ENCODE data around the gene IL12RB1. TPM values are rescaled to one million over a fixed set of nuclear protein-coding genes. Genes with fewer than 3 reads are reported as not detected.

IL12RB1 gene
- total and polyA plus RNA-seq, 2 donors from 2014 or later, result 0.45 to 3.2 TPM

DNA sequence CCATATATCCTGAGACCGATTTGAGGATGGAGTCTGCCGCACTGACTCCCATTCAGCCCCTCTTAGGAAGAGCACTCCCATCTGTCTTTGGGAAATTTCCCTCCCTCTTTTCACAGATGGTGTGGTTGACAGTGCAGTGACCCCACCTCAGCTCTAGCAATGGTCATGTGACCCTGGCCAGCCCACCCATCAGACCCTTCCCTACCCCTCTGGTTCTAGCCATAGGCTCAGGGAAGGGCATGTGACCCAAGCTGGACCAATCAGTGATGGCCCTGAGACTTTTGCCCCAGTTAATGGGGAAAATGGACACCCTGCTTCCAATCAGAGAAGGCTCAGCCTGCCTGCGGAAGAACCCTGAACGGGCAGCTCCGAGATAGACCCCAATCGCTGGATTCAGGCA, 26.3 kb downstream of the IL12RB1 start:
- H3K4me1 ChIP-seq (ENCODE audit: control insufficient read depth in 2 of 3, insufficient read depth in 2 of 3, low read depth in 1 of 3, low read length in 3 of 3), result peaks cover 0 to 4% (median 2%) of the 10 kb centered on the region in 3 donors
- TF ChIP-seq, protein P1, sequence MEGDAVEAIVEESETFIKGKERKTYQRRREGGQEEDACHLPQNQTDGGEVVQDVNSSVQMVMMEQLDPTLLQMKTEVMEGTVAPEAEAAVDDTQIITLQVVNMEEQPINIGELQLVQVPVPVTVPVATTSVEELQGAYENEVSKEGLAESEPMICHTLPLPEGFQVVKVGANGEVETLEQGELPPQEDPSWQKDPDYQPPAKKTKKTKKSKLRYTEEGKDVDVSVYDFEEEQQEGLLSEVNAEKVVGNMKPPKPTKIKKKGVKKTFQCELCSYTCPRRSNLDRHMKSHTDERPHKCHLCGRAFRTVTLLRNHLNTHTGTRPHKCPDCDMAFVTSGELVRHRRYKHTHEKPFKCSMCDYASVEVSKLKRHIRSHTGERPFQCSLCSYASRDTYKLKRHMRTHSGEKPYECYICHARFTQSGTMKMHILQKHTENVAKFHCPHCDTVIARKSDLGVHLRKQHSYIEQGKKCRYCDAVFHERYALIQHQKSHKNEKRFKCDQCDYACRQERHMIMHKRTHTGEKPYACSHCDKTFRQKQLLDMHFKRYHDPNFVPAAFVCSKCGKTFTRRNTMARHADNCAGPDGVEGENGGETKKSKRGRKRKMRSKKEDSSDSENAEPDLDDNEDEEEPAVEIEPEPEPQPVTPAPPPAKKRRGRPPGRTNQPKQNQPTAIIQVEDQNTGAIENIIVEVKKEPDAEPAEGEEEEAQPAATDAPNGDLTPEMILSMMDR (IDR thresholded peaks at IDR 0.05; ENCODE audit: borderline replicate concordance, extremely low read depth, insufficient read depth), result no peak
- no peak overlapping the region for H3K27ac ChIP-seq (ENCODE audit: low read depth in 2 of 2, low read length in 2 of 2)
- H3K27me3 ChIP-seq (ENCODE audit: control insufficient read depth, insufficient read depth, low read length), result no peaks in the 10 kb centered on the region
- no peak overlapping the region for H3K4me3 ChIP-seq (ENCODE audit: low read length in 3 of 3)
- DNase-seq (no peak), FAIRE-seq (no peak)
- intact Hi-C loops (cut with DNase I), result no loop called here
- H3K36me3 ChIP-seq (ENCODE audit: control insufficient read depth in 2 of 3, insufficient read depth in 3 of 3, low read length in 3 of 3), result no peaks in the 10 kb centered on the region
- no peaks in the 10 kb centered on the region for H3K9me3 ChIP-seq (ENCODE audit: control insufficient read depth in 2 of 3, insufficient read depth in 1 of 3, low read length in 3 of 3)
- no peak overlapping the region for H3K9ac ChIP-seq (ENCODE audit: low read length in 3 of 3)

DNA sequence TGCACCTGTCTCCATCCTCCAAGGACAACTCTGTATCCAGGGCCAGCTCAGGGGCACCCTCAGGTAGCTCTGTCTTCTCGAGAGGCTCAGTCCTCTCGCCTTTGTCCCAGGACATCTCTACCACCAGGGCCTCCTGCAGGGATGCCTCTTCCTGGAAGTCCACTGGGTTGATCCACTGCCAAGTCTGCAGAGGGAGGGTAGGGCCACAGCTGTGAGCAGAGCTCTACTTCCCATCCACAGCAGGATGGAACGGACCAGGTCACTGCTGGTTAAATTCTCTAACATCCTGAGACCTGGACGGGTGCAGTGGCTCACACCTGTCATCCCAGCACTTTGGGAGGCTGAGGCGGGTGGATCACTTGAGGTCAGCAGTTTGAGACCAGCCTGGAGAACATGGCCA, 26.8 kb downstream of the IL12RB1 start:
- Histone ChIP-seq H3K4me1 (ENCODE audit: control insufficient read depth in 2 of 3, insufficient read depth in 2 of 3, low read depth in 1 of 3, low read length in 3 of 3) (peaks cover 0 to 4% (median 2%) of the 10 kb centered on the region in 3 donors), H3K9ac (ENCODE audit: low read length in 3 of 3) (no peak overlapping the region), H3K36me3 (ENCODE audit: control insufficient read depth in 2 of 3, insufficient read depth in 3 of 3, low read length in 3 of 3) (no peaks in the 10 kb centered on the region), H3K27ac (ENCODE audit: low read depth in 2 of 2, low read length in 2 of 2) (no peak overlapping the region), H3K27me3 (ENCODE audit: control insufficient read depth, insufficient read depth, low read length) (no peaks in the 10 kb centered on the region), H3K4me3 (ENCODE audit: low read length in 3 of 3) (no peak overlapping the region), H3K9me3 (ENCODE audit: control insufficient read depth in 2 of 3, insufficient read depth in 1 of 3, low read length in 3 of 3) (no peaks in the 10 kb centered on the region)
- DNase-seq (no peak), FAIRE-seq (no peak)
- intact Hi-C loops (cut with DNase I), result loop anchor here (5.0 kb wide), 1 partner anchor 53 kb away; the partner anchor contains the start of gene ARRDC2
- TF ChIP-seq, protein P1 (IDR thresholded peaks at IDR 0.05; ENCODE audit: borderline replicate concordance, extremely low read depth, insufficient read depth), result no peak

DNA sequence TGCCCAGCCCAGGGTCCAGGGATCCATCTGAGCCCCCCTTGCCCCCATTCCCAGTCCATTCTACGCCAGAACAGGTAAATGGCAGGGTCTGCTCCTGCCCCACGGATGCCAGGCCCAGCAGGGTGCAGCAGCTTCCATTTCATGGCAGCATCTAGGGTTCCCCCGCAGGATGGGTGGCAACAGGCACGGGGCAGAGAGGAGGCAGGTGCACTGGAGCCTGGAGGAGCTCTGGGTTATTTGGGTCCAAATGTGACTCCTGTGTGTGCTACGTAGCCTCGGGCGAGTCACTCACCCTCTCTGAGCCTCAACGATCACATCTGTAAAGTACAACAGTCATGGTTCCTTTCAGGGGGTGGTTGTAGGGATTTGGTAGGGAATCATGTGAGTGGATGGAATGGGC, 27.4 kb downstream of the IL12RB1 start:
- no peaks in the 10 kb centered on the region for H3K9me3 ChIP-seq (ENCODE audit: control insufficient read depth in 2 of 3, insufficient read depth in 1 of 3, low read length in 3 of 3)
- no peak overlapping the region for H3K4me3 ChIP-seq (ENCODE audit: low read length in 3 of 3)
- no peak overlapping the region for H3K27ac ChIP-seq (ENCODE audit: low read depth in 2 of 2, low read length in 2 of 2)
- H3K4me1 ChIP-seq (ENCODE audit: control insufficient read depth in 2 of 3, insufficient read depth in 2 of 3, low read depth in 1 of 3, low read length in 3 of 3), result peaks cover 0 to 4% (median 2%) of the 10 kb centered on the region in 3 donors
- FAIRE-seq (no peak), DNase-seq (no peak)
- H3K36me3 ChIP-seq (ENCODE audit: control insufficient read depth in 2 of 3, insufficient read depth in 3 of 3, low read length in 3 of 3), result no peaks in the 10 kb centered on the region
- TF ChIP-seq, protein P1 (IDR thresholded peaks at IDR 0.05; ENCODE audit: borderline replicate concordance, extremely low read depth, insufficient read depth), result no peak
- no peaks in the 10 kb centered on the region for H3K27me3 ChIP-seq (ENCODE audit: control insufficient read depth, insufficient read depth, low read length)
- intact Hi-C loops (cut with DNase I), result loop anchor here (5.0 kb wide), 1 partner anchor 52 kb away; the partner anchor contains the start of gene ARRDC2
- H3K9ac ChIP-seq (ENCODE audit: low read length in 3 of 3), result no peak overlapping the region
